Renal cortex interstitium (tissue), 15 donors: Measurements from ENCODE around the gene HVCN1. TPM values are rescaled to one million over a fixed set of nuclear protein-coding genes. Genes with fewer than 3 reads are reported as not detected.
A peak's percentile ranks its signal among the peaks of the same experiment; 100 is the strongest.
"Not testable (repeated sequence)": the region's sequence is repeated elsewhere in the genome, so short reads cannot be mapped to it uniquely, and the experiment has no call there.

Source experiments
- DNase-seq, 11 donors: peaks; one replicate each; pipeline ENCODE4 v3.0.0-alpha.2; 2013; ENCODE audit warnings: low read depth in 9 of 11, low spot score in 4 of 11; ENCODE audit errors: extremely low read depth in 1 of 11
- long read RNA-seq, 16 experiments: transcript quantifications; one replicate each; lab custom pipeline, GENCODE V29; 2026
- polyA plus RNA-seq, 3 donors: library from polyadenylated mRNA; unstranded; fragments of 120-200 nt; gene quantifications; one replicate each; pipeline ENCODE4 v1.2.1, GENCODE V29; 2013; ENCODE audit not compliant: insufficient read length in 3 of 3

HVCN1 gene
- 10 to 100 TPM in 1 of 3 donors, 1 to 10 TPM in 2; 8.9 to 11.0 (median 9.8) TPM for polyA plus RNA-seq
- long read RNA-seq, donor 1, partial matches to known transcripts = 0 of 1 reads
- long read RNA-seq, donor 1, other reads (novel, unspliced or antisense) = 0 of 1 reads
- long read RNA-seq, donor 2 = 0 reads
- long read RNA-seq, donor 3, partial matches to known transcripts = 0 of 2 reads
- long read RNA-seq, donor 3, other reads (novel, unspliced or antisense) = 0 of 2 reads
- long read RNA-seq, donor 4, partial matches to known transcripts = 0 of 1 reads
- long read RNA-seq, donor 4, other reads (novel, unspliced or antisense) = 0 of 1 reads
- long read RNA-seq, donor 5 = 0 reads
- long read RNA-seq, donor 6, partial matches to known transcripts = 0 of 1 reads
- long read RNA-seq, donor 6, other reads (novel, unspliced or antisense) = 0 of 1 reads
- long read RNA-seq, donor 7, partial matches to known transcripts = 75 of 75 reads
- long read RNA-seq, donor 7, other reads (novel, unspliced or antisense) = 0 of 75 reads
- long read RNA-seq, donor 8, partial matches to known transcripts = 0 of 2 reads
- long read RNA-seq, donor 8, other reads (novel, unspliced or antisense) = 0 of 2 reads
- long read RNA-seq, donor 9, partial matches to known transcripts = 21 of 21 reads
- long read RNA-seq, donor 9, other reads (novel, unspliced or antisense) = 0 of 21 reads
- long read RNA-seq, donor 10, partial matches to known transcripts = 0 of 2 reads
- long read RNA-seq, donor 10, other reads (novel, unspliced or antisense) = 0 of 2 reads
- long read RNA-seq, donor 11, partial matches to known transcripts = 0 of 1 reads
- long read RNA-seq, donor 11, other reads (novel, unspliced or antisense) = 0 of 1 reads
- long read RNA-seq, donor 12, partial matches to known transcripts = 0 of 1 reads
- long read RNA-seq, donor 12, other reads (novel, unspliced or antisense) = 0 of 1 reads
- long read RNA-seq, donor 13 = 0 reads
- long read RNA-seq, donor 14, partial matches to known transcripts = 0 of 2 reads
- long read RNA-seq, donor 14, other reads (novel, unspliced or antisense) = 0 of 2 reads
- long read RNA-seq, donor 15 = 0 reads
- long read RNA-seq, donor 16, transcript HVCN1-201 (8 exons, 1,634 nt) = major isoform, 6 of 75 reads
- long read RNA-seq, donor 16, partial matches to known transcripts = 69 of 75 reads
- long read RNA-seq, donor 16, other reads (novel, unspliced or antisense) = 0 of 75 reads

GRCh38 chr12:110688446-110689280 lies at the start of gene HVCN1:
HVCN1 (minus strand) TSS chr12:110689115; CDS start chr12:110683245, 5,870 bp downstream.
- peak in 4 of 11 donors; percentile 12 to 31 (median 14) for DNase-seq

- DNase-seq = no peak
Observed at GRCh38 chr12:110737532-110737931, 48.6 kb upstream of the HVCN1 start.

GRCh38 chr12:110737016-110737415 lies 48.1 kb upstream of the HVCN1 start:
- not testable (repeated sequence) for DNase-seq

GRCh38 chr12:110733900-110734299 lies 45.0 kb upstream of the HVCN1 start:
- DNase-seq = no peak

GRCh38 chr12:110733089-110733715 lies 44.3 kb upstream of the HVCN1 start:
- DNase-seq = no peak

GRCh38 chr12:110732572-110732971 lies 43.7 kb upstream of the HVCN1 start:
- DNase-seq = no peak

GRCh38 chr12:110731479-110731878 lies 42.6 kb upstream of the HVCN1 start:
- no peak for DNase-seq

GRCh38 chr12:110728628-110729027 lies 39.7 kb upstream of the HVCN1 start:
- DNase-seq = no peak

- no peak for DNase-seq
Observed at GRCh38 chr12:110726708-110727369, 37.9 kb upstream of the HVCN1 start.

GRCh38 chr12:110726028-110726427 lies 37.1 kb upstream of the HVCN1 start:
- no peak for DNase-seq

- no peak for DNase-seq
Observed at GRCh38 chr12:110725267-110725666, 36.4 kb upstream of the HVCN1 start.

GRCh38 chr12:110722892-110723291 lies 34.0 kb upstream of the HVCN1 start:
- not testable (repeated sequence) for DNase-seq

GRCh38 chr12:110721570-110721969 lies 32.7 kb upstream of the HVCN1 start:
- no peak for DNase-seq

- no peak for DNase-seq
Observed at GRCh38 chr12:110720516-110720915, 31.6 kb upstream of the HVCN1 start.

- DNase-seq = no peak
Observed at GRCh38 chr12:110718222-110718908, 29.4 kb upstream of the HVCN1 start.

- no peak for DNase-seq
Observed at GRCh38 chr12:110717037-110717436, 28.1 kb upstream of the HVCN1 start.

- DNase-seq = no peak
Observed at GRCh38 chr12:110708917-110709316, 20.0 kb upstream of the HVCN1 start.
